ENCODE data around the gene MRPL34. TPM values are rescaled to one million over a fixed set of nuclear protein-coding genes. Genes with fewer than 3 reads are reported as not detected.

Gene MRPL34
- total RNA-seq, 1 donor from 2014 or later, result 64.8 TPM

DNA sequence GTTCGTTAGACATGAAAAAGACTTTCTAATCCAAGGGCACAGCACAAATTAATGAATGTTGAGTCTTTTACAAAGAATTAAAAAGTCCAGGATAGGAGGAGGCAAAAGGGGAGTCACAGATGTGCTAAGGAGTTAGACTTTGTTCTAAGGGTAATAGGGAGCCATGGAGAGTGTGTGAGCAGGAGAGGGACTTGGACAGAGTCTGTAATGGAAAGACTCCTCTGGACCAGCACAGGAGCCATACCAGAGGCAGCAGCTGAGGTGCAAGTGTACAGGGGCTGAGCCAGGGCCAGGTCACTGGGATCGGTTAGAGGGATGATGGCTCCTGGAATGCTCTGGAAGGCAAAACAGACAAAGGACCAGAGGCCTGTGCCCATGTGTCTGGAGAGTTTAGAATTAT, 42.2 kb downstream of the MRPL34 start:
- no peak for DNase-seq (ENCODE audit: low read depth)
- Mint-ChIP-seq H3K4me1 (ENCODE audit: low read depth, unreplicated experiment) (peaks cover 9% of the 10 kb centered on the region), H3K4me3 (ENCODE audit: unreplicated experiment) (no peak overlapping the region), H3K36me3 (ENCODE audit: low read depth, unreplicated experiment) (no peaks in the 10 kb centered on the region), H3K27me3 (ENCODE audit: low read depth, unreplicated experiment) (peaks cover 7% of the 10 kb centered on the region), H3K27ac (ENCODE audit: unreplicated experiment) (peak overlapping the region; percentile 7), H3K9me3 (ENCODE audit: unreplicated experiment) (no peaks in the 10 kb centered on the region)
- Histone ChIP-seq H4K20me1 (ENCODE audit: insufficient read depth, low read length) (no peaks in the 10 kb centered on the region), H3K9ac (ENCODE audit: low read length) (no peak overlapping the region), H3K4me2 (ENCODE audit: low read length) (no peak overlapping the region), H3K27me3 (ENCODE audit: insufficient read depth, low read length) (no peaks in the 10 kb centered on the region), H3K4me1 (ENCODE audit: insufficient read depth, low read length) (peaks cover 8% of the 10 kb centered on the region), H3K79me2 (ENCODE audit: insufficient read depth, low read length) (no peaks in the 10 kb centered on the region), H2AFZ (ENCODE audit: low read depth, low read length) (no peak overlapping the region), H3K36me3 (ENCODE audit: insufficient read depth, low read length) (no peaks in the 10 kb centered on the region), H3K27ac (ENCODE audit: low read depth, low read length) (no peak overlapping the region), H3K9me3 (ENCODE audit: insufficient read depth, low read depth, low read length) (no peaks in the 10 kb centered on the region), H3K4me3 (ENCODE audit: insufficient read depth, low read depth, low read length) (no peak overlapping the region)
- TF ChIP-seq EZH2 (IDR thresholded peaks at IDR 0.05; ENCODE audit: insufficient read depth, low read length), result no peak
- TF ChIP-seq, protein P1, sequence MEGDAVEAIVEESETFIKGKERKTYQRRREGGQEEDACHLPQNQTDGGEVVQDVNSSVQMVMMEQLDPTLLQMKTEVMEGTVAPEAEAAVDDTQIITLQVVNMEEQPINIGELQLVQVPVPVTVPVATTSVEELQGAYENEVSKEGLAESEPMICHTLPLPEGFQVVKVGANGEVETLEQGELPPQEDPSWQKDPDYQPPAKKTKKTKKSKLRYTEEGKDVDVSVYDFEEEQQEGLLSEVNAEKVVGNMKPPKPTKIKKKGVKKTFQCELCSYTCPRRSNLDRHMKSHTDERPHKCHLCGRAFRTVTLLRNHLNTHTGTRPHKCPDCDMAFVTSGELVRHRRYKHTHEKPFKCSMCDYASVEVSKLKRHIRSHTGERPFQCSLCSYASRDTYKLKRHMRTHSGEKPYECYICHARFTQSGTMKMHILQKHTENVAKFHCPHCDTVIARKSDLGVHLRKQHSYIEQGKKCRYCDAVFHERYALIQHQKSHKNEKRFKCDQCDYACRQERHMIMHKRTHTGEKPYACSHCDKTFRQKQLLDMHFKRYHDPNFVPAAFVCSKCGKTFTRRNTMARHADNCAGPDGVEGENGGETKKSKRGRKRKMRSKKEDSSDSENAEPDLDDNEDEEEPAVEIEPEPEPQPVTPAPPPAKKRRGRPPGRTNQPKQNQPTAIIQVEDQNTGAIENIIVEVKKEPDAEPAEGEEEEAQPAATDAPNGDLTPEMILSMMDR (IDR thresholded peaks at IDR 0.05; ENCODE audit: insufficient read depth, low read depth, low read length), result no peak
- no peak for FAIRE-seq

DNA sequence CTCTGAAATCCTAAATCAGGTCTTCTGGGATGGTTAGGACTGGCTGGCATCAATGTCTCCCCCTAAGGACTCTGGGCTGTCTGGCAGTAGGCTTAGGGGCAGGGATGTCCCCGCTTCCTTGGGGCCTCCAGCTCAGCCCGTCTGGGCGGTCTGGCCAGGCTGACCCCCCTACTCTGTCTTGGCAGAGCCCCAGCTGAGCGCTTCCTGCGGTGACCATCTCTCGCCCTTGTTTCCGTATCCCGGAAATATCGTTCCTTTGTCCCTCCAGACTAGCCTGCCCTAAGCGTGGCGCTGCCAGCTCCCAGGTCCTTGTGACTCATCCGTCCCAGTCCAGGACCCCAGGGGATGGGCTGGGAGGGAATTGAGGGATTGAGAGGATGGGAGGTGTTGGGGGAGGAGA, 43.0 kb downstream of the MRPL34 start:
- Histone ChIP-seq H3K36me3 (ENCODE audit: insufficient read depth, low read length) (no peaks in the 10 kb centered on the region), H3K27ac (ENCODE audit: low read depth, low read length) (no peak overlapping the region), H3K9me3 (ENCODE audit: insufficient read depth, low read depth, low read length) (no peaks in the 10 kb centered on the region), H3K4me2 (ENCODE audit: low read length) (peak overlapping the region; percentile 80), H3K4me1 (ENCODE audit: insufficient read depth, low read length) (peaks cover 8% of the 10 kb centered on the region), H3K9ac (ENCODE audit: low read length) (peak overlapping the region; percentile 50), H3K27me3 (ENCODE audit: insufficient read depth, low read length) (no peaks in the 10 kb centered on the region), H4K20me1 (ENCODE audit: insufficient read depth, low read length) (no peaks in the 10 kb centered on the region), H3K79me2 (ENCODE audit: insufficient read depth, low read length) (no peaks in the 10 kb centered on the region), H3K4me3 (ENCODE audit: insufficient read depth, low read depth, low read length) (peak overlapping the region; percentile 39), H2AFZ (ENCODE audit: low read depth, low read length) (peak overlapping the region; percentile 91)
- H3K27ac Mint-ChIP-seq (ENCODE audit: unreplicated experiment), result no peak overlapping the region
- H3K4me3 Mint-ChIP-seq (ENCODE audit: unreplicated experiment), result peak overlapping the region; percentile 45
- FAIRE-seq (no peak), DNase-seq (ENCODE audit: low read depth) (peak; percentile 52)
- TF ChIP-seq, protein P1 (IDR thresholded peaks at IDR 0.05; ENCODE audit: insufficient read depth, low read depth, low read length), result no peak
- no peak for TF ChIP-seq EZH2 (IDR thresholded peaks at IDR 0.05; ENCODE audit: insufficient read depth, low read length)
- H3K9me3 Mint-ChIP-seq (ENCODE audit: unreplicated experiment), result peaks cover 4% of the 10 kb centered on the region
- no peaks in the 10 kb centered on the region for H3K36me3 Mint-ChIP-seq (ENCODE audit: low read depth, unreplicated experiment)
- peaks cover 16% of the 10 kb centered on the region for H3K27me3 Mint-ChIP-seq (ENCODE audit: low read depth, unreplicated experiment)
- H3K4me1 Mint-ChIP-seq (ENCODE audit: low read depth, unreplicated experiment), result peaks cover 9% of the 10 kb centered on the region

DNA sequence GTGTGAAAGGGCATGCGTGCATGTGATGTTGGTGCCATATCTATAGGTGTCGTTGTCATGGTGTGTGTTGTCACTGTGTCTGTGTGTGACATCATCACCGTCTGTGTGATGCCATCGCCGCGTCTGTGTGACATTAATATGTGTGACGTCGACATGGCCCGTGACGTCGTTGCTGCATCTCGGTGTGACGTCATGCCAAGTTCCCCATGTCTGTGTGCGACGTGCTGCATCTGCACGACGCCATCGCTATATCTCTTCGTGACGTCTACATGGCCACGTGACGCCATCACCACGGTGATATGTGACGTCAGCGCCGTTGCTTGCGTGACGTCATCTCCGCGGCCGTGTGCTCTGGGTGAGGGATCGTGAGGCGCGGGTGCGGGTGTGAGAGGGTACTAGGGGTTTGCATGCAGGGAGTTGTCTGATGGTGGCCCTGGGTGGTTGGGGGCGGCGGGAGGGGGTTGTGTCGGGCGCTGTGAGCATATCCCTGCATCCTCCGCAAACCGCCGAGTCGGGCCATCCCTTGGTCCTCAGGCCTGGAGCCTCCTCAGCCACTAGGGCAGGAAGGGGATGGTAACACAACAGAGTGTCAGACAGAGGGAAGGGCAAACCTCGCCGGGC, 46.3 kb downstream of the MRPL34 start:
- H3K27ac Mint-ChIP-seq (ENCODE audit: unreplicated experiment), result no peak overlapping the region

More for the DNA sequence above, 46.3 kb downstream of the MRPL34 start:
- no peak for DNase-seq (ENCODE audit: low read depth)
- TF ChIP-seq, protein P1 (IDR thresholded peaks at IDR 0.05; ENCODE audit: insufficient read depth, low read depth, low read length), result no peak
- no peak for TF ChIP-seq EZH2 (IDR thresholded peaks at IDR 0.05; ENCODE audit: insufficient read depth, low read length)
- H3K4me1 Mint-ChIP-seq (ENCODE audit: low read depth, unreplicated experiment), result peaks cover 7% of the 10 kb centered on the region
- no peak overlapping the region for H3K4me3 Mint-ChIP-seq (ENCODE audit: unreplicated experiment)
- Histone ChIP-seq H3K4me3 (ENCODE audit: insufficient read depth, low read depth, low read length) (no peak overlapping the region), H3K79me2 (ENCODE audit: insufficient read depth, low read length) (no peaks in the 10 kb centered on the region), H3K9me3 (ENCODE audit: insufficient read depth, low read depth, low read length) (no peaks in the 10 kb centered on the region), H2AFZ (ENCODE audit: low read depth, low read length) (no peak overlapping the region), H3K4me1 (ENCODE audit: insufficient read depth, low read length) (peaks cover 8% of the 10 kb centered on the region), H3K36me3 (ENCODE audit: insufficient read depth, low read length) (no peaks in the 10 kb centered on the region), H3K9ac (ENCODE audit: low read length) (no peak overlapping the region), H4K20me1 (ENCODE audit: insufficient read depth, low read length) (no peaks in the 10 kb centered on the region), H3K27ac (ENCODE audit: low read depth, low read length) (no peak overlapping the region), H3K4me2 (ENCODE audit: low read length) (no peak overlapping the region), H3K27me3 (ENCODE audit: insufficient read depth, low read length) (no peaks in the 10 kb centered on the region)
- FAIRE-seq, result no peak
- H3K36me3 Mint-ChIP-seq (ENCODE audit: low read depth, unreplicated experiment), result no peaks in the 10 kb centered on the region
- H3K9me3 Mint-ChIP-seq (ENCODE audit: unreplicated experiment), result peaks cover 4% of the 10 kb centered on the region
- peaks cover 16% of the 10 kb centered on the region for H3K27me3 Mint-ChIP-seq (ENCODE audit: low read depth, unreplicated experiment)
